Body of pancreas (tissue), 4 donors: Measurements from ENCODE around the gene NSFL1C. TPM values are rescaled to one million over a fixed set of nuclear protein-coding genes. Genes with fewer than 3 reads are reported as not detected.

ENCODE experiments used
- ATAC-seq: fragments of 150-250 bp; one replicate; pipeline ENCODE4 v1.9.1; 2016
- DNase-seq, 4 donors: peaks; one replicate each; pipeline ENCODE4 v3.0.0-alpha.2; 2019
- H3K27ac ChIP-seq, 4 donors: fragments of 200-600 bp; sonication (generic); 1 replicate in 3 of 4; 2 replicates in 1 of 4; pipeline versions ENCODE4 v1.5.1 to v1.6.1; 2016 to 2019; ENCODE audit warnings: mild to moderate bottlenecking in 1 of 4, mixed read lengths in 1 of 4, moderate library complexity in 1 of 4
- H3K27me3 ChIP-seq, 2 donors: fragments of 200-600 bp; sonication (generic); one replicate each; pipeline ENCODE4 v1.6.0; 2016; ENCODE audit warnings: mild to moderate bottlenecking in 1 of 2
- H3K36me3 ChIP-seq, 2 donors: fragments of 200-600 bp; sonication (generic); replicated peaks in 1 of 2; 2 replicates each; pipeline ENCODE4 v1.5.1; 2016; ENCODE audit warnings: low read depth in 2 of 2; ENCODE audit not compliant: insufficient read depth in 1 of 2
- H3K4me1 ChIP-seq: fragments of 200-600 bp; sonication (generic); one replicate; pipeline ENCODE4 v1.6.0; 2016
- H3K4me3 ChIP-seq, 2 donors: fragments of 200-600 bp; sonication (generic); 1 replicate in 1 of 2; 2 replicates in 1 of 2; pipeline ENCODE4 v1.5.1; 2016 to 2019
- H3K9me3 ChIP-seq, 3 donors: fragments of 200-600 bp; sonication (generic); 1 replicate in 2 of 3; 2 replicates in 1 of 3; pipeline ENCODE4 v1.5.1; 2016
- POLR2A ChIP-seq, 3 donors: fragments of 450-650 bp; IDR thresholded peaks; one replicate each; pipeline ENCODE4 v1.6.1; 2016; ENCODE audit warnings: antibody characterized with exemption in 3 of 3, mild to moderate bottlenecking in 2 of 3
- WGBS, 2 donors: methylation state at CpG; one replicate each; pipeline ENCODE4 v1.1.5; 2017; 5-methylcytosine and 5-hydroxymethylcytosine counted together
- intact Hi-C: fragments of 100-400 bp; cut with DNase I; formaldehyde crosslinking; loops from one replicate; pipeline ENCODE4 v1.15.1; 2023
- total RNA-seq, 2 donors: library from RNA; depleted of rRNA; stranded (reverse); fragments of >200 nt; gene quantifications; one replicate each; pipeline ENCODE4 v1.1.0, GENCODE V29; 2016
- TF ChIP-seq, protein P1 (sequence below), 7 experiments: fragments of 450-650 bp in 4 of 7; fragments of 200-600 bp in 3 of 7; sonication (generic) in 3 of 7; IDR thresholded peaks; one replicate each; pipeline ENCODE4 v1.5.1; 2016 to 2019; ENCODE audit warnings: antibody characterized with exemption in 7 of 7

Gene NSFL1C
- total RNA-seq, 2 donors from 2014 or later = 23.1 to 33.7 TPM

DNA sequence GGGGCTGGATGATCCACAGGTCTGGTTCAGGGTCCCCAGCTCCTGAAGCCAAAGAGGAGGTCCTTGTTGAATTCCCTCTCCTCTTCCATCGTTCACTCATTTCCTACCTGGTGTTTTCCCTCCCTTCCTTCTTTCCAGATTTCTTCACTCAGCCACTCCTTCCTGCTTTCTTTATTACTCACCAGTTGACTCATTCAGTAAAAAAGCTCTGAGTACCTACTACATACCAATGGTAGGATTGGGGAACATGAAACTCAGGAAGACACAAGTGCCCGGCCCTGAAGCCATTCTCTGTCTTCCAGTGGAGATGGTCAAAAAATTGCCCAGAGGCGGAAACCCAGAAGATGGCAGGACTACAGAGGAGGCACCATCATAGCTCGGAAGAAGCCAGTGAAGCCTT, 11.9 kb upstream of the NSFL1C start:
- DNase-seq (no peak), ATAC-seq (no peak)
- Histone ChIP-seq H3K27me3 (no peaks in the 10 kb centered on the region), H3K36me3 (no peaks in the 10 kb centered on the region), H3K27ac (no peak overlapping the region), H3K4me1 (no peaks in the 10 kb centered on the region), H3K9me3 (no peaks in the 10 kb centered on the region), H3K4me3 (no peak overlapping the region)
- intact Hi-C loops = no loop called here
- WGBS, 2 donors = 70 to 80% methylated on average over 4 of the region's 4 CpGs
- TF ChIP-seq, protein P1, sequence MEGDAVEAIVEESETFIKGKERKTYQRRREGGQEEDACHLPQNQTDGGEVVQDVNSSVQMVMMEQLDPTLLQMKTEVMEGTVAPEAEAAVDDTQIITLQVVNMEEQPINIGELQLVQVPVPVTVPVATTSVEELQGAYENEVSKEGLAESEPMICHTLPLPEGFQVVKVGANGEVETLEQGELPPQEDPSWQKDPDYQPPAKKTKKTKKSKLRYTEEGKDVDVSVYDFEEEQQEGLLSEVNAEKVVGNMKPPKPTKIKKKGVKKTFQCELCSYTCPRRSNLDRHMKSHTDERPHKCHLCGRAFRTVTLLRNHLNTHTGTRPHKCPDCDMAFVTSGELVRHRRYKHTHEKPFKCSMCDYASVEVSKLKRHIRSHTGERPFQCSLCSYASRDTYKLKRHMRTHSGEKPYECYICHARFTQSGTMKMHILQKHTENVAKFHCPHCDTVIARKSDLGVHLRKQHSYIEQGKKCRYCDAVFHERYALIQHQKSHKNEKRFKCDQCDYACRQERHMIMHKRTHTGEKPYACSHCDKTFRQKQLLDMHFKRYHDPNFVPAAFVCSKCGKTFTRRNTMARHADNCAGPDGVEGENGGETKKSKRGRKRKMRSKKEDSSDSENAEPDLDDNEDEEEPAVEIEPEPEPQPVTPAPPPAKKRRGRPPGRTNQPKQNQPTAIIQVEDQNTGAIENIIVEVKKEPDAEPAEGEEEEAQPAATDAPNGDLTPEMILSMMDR (IDR thresholded peaks at IDR 0.05) = no peak
- TF ChIP-seq POLR2A (IDR thresholded peaks at IDR 0.05) = no peak

DNA sequence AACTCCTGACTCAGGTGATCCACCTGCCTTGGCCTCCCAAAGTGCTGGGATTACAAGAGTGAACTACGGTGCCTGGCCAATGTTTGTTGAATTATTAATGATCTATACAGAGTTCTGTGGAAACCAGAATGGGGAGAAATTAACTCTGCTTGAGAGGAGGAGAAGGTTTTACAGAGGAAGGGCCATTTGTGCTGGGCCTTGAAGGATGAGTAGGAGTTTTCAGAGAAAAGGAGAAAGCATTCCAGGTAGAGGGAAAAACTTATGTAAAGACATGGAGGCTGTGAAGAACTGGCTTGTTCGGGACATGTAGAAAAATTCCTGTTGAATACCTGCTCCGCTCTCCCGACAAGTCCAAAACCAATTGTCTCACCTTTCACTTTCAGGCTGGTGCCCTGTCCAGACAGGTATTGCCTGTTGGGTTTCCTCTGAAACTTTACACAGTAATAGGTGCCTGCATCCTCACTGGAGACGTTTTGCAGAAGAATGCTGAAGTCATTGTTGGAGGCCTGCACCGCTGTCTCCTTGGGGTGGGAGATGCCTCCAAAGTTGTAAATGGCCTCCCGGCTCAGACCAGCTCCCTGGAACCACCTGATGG, 11.3 kb upstream of the NSFL1C start:
- WGBS, 2 donors = 78% methylated on average over 7 of the region's 7 CpGs
- no peaks in the 10 kb centered on the region for H3K9me3 ChIP-seq
- TF ChIP-seq POLR2A (IDR thresholded peaks at IDR 0.05) = no peak
- TF ChIP-seq, protein P1 (IDR thresholded peaks at IDR 0.05) = no peak
- intact Hi-C loops = no loop called here
- H3K4me1 ChIP-seq = no peaks in the 10 kb centered on the region
- no peaks in the 10 kb centered on the region for H3K36me3 ChIP-seq
- no peak overlapping the region for H3K4me3 ChIP-seq
- no peak overlapping the region for H3K27ac ChIP-seq
- H3K27me3 ChIP-seq = no peaks in the 10 kb centered on the region
- ATAC-seq (no peak), DNase-seq (no peak)

DNA sequence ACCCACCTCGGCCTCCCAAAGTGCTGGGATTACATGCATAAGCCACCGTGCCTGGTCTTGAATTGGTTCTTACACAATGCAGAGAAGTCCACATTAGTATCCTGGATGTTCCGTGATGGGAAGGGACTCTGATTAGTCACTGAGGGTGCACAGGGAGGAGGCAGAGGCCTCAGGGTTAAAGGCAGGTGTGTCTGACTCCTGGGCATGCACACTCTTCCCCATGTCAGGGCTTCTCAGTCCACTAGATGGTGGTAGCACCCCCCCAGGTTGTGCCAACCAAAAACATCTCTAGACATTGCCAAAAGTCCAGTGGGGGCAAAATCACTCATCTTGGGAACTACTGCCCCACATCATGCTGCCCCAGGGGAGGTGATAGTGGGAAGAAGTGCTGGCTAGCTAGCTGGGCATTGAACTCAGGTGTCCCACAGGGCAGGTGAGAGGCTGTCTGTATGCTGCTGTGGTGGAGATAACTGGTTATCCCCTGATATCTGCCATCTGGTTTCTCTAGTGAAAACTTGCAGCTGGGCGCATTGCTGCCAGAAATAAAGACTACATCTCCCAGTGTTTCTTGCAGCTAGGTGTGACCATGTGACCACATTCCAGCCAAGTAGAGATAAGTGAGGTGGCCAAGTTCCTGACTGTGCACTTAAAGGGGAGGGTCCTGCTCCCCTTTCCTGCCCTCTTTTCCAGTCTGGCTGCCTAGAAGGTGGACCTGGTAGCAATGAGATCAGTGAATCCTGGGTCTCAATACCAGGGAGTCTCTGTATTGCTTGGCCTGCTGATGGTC, 8.4 kb upstream of the NSFL1C start:
- 64 to 77% methylated on average over 4 of the region's 4 CpGs for WGBS, 2 donors

DNA sequence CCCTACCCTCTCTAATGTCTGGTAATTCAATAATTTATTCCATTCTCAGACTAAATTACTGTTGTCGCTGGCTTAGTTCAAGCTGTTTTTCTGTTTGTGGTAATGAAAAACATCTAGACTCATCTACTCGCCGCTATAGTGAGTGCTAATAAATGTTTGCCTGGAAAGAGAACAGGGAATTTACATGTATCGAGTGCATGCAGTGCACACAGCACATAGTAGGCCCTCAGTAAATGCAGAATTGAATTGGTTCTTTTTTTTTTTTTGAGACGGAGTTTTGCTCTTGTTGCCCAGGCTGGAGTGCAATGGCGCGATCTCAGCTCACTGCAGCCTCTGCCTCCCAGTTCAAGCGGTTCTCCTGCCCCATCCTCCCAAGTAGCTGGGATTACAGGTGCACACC, 7.7 kb upstream of the NSFL1C start:
- no peak overlapping the region for H3K4me3 ChIP-seq
- no peaks in the 10 kb centered on the region for H3K27me3 ChIP-seq
- no peaks in the 10 kb centered on the region for H3K9me3 ChIP-seq
- no peak overlapping the region for H3K27ac ChIP-seq
- TF ChIP-seq, protein P1 (IDR thresholded peaks at IDR 0.05) = no peak
- no peak for TF ChIP-seq POLR2A (IDR thresholded peaks at IDR 0.05)
- DNase-seq (no peak), ATAC-seq (no peak)
- intact Hi-C loops = no loop called here
- H3K4me1 ChIP-seq = peaks cover 14% of the 10 kb centered on the region
- H3K36me3 ChIP-seq = no peaks in the 10 kb centered on the region
- 87 to 93% methylated on average over 8 of the region's 8 CpGs for whole genome bisulfite sequencing, 2 donors

More for the DNA sequence above, 8.4 kb upstream of the NSFL1C start:
- intact Hi-C loops = no loop called here
- ATAC-seq = no peak
- Histone ChIP-seq H3K4me1 (peaks cover 9% of the 10 kb centered on the region), H3K9me3 (no peaks in the 10 kb centered on the region), H3K27me3 (no peaks in the 10 kb centered on the region), H3K36me3 (no peaks in the 10 kb centered on the region), H3K4me3 (no peak overlapping the region), H3K27ac (no peak overlapping the region)
- TF ChIP-seq, protein P1 (IDR thresholded peaks at IDR 0.05) = no peak
- TF ChIP-seq POLR2A (IDR thresholded peaks at IDR 0.05) = no peak
- no peak for DNase-seq
